ENCODE measurements around the gene CSNK2A2.

The CSNK2A2 gene

GRCh38 chr16:58120234-58120633 lies 77.7 kb downstream of the CSNK2A2 start:
- TF ChIP-seq GATA3 (IDR thresholded peaks at IDR 0.05; ENCODE audit: low read depth, low read length) (no peak), GATA2 (IDR thresholded peaks at IDR 0.05; ENCODE audit: low read depth, low read length) (no peak)

- no peak for TF ChIP-seq GATA2 (IDR thresholded peaks at IDR 0.05; ENCODE audit: low read depth, low read length)
- TF ChIP-seq GATA3 (IDR thresholded peaks at IDR 0.05; ENCODE audit: low read depth, low read length), result no peak
Measured at GRCh38 chr16:58119509-58119845, 78.4 kb downstream of the CSNK2A2 start.

- TF ChIP-seq GATA2 (IDR thresholded peaks at IDR 0.05; ENCODE audit: low read depth, low read length) (no peak), GATA3 (IDR thresholded peaks at IDR 0.05; ENCODE audit: low read depth, low read length) (no peak)
Measured at GRCh38 chr16:58118801-58119508, 79.0 kb downstream of the CSNK2A2 start.

- TF ChIP-seq GATA2 (IDR thresholded peaks at IDR 0.05; ENCODE audit: low read depth, low read length) (no peak), GATA3 (IDR thresholded peaks at IDR 0.05; ENCODE audit: low read depth, low read length) (no peak)
Measured at GRCh38 chr16:58116529-58116928, 81.4 kb downstream of the CSNK2A2 start.

- TF ChIP-seq GATA3 (IDR thresholded peaks at IDR 0.05; ENCODE audit: low read depth, low read length) (no peak), GATA2 (IDR thresholded peaks at IDR 0.05; ENCODE audit: low read depth, low read length) (no peak)
Measured at GRCh38 chr16:58116081-58116480, 81.8 kb downstream of the CSNK2A2 start.

GRCh38 chr16:58114827-58115825 lies 82.8 kb downstream of the CSNK2A2 start:
- TF ChIP-seq GATA3 (IDR thresholded peaks at IDR 0.05; ENCODE audit: low read depth, low read length), result no peak
- TF ChIP-seq GATA2 (IDR thresholded peaks at IDR 0.05; ENCODE audit: low read depth, low read length), result peak; percentile 63

- TF ChIP-seq GATA2 (IDR thresholded peaks at IDR 0.05; ENCODE audit: low read depth, low read length), result no peak
- no peak for TF ChIP-seq GATA3 (IDR thresholded peaks at IDR 0.05; ENCODE audit: low read depth, low read length)
Measured at GRCh38 chr16:58111302-58111627, 86.6 kb downstream of the CSNK2A2 start.

- no peak for TF ChIP-seq GATA2 (IDR thresholded peaks at IDR 0.05; ENCODE audit: low read depth, low read length)
- no peak for TF ChIP-seq GATA3 (IDR thresholded peaks at IDR 0.05; ENCODE audit: low read depth, low read length)
Measured at GRCh38 chr16:58110571-58111301, 87.2 kb downstream of the CSNK2A2 start.

GRCh38 chr16:58109881-58110280 lies 88.0 kb downstream of the CSNK2A2 start:
- no peak for TF ChIP-seq GATA2 (IDR thresholded peaks at IDR 0.05; ENCODE audit: low read depth, low read length)

- no peak for TF ChIP-seq GATA3 (IDR thresholded peaks at IDR 0.05; ENCODE audit: low read depth, low read length)
- no peak for TF ChIP-seq GATA2 (IDR thresholded peaks at IDR 0.05; ENCODE audit: low read depth, low read length)
Measured at GRCh38 chr16:58109330-58109729, 88.6 kb downstream of the CSNK2A2 start.
